Kidney epithelial cell (primary cell): ENCODE measurements around the gene ZKSCAN2. TPM values are rescaled to one million over a fixed set of nuclear protein-coding genes. Genes with fewer than 3 reads are reported as not detected.

Experiments used
- DNase-seq: peaks from one replicate; pipeline ENCODE4 v3.0.0-alpha.2; 2010; ENCODE audit warnings: low read depth
- H3K27me3 ChIP-seq: 2 replicates; pipeline ENCODE4 v1.6.0; 2011; ENCODE audit warnings: low read length; ENCODE audit not compliant: control insufficient read depth, insufficient read depth
- H3K36me3 ChIP-seq: 2 replicates; pipeline ENCODE4 v1.5.1; 2011; ENCODE audit warnings: low read length; ENCODE audit not compliant: control insufficient read depth, insufficient read depth
- H3K4me3 ChIP-seq: 2 replicates; pipeline ENCODE4 v1.5.1; 2011; ENCODE audit warnings: low read depth, mild to moderate bottlenecking, control low read depth, low read length
- total RNA-seq: library from RNA; depleted of rRNA; stranded (reverse); fragments of >200 nt; gene quantifications from 2 replicates; pipeline ENCODE4 v1.2.3, GENCODE V29; 2015
- TF ChIP-seq, protein P1 (sequence below): IDR thresholded peaks from 2 replicates; pipeline ENCODE4 v1.5.1; 2011; ENCODE audit warnings: mild to moderate bottlenecking, moderate library complexity, low read length, control low read depth, inconsistent platforms; ENCODE audit not compliant: insufficient read depth, poor library complexity, severe bottlenecking

ZKSCAN2 gene
- total RNA-seq, 1 donor from 2014 or later, result 9.0 TPM

DNA sequence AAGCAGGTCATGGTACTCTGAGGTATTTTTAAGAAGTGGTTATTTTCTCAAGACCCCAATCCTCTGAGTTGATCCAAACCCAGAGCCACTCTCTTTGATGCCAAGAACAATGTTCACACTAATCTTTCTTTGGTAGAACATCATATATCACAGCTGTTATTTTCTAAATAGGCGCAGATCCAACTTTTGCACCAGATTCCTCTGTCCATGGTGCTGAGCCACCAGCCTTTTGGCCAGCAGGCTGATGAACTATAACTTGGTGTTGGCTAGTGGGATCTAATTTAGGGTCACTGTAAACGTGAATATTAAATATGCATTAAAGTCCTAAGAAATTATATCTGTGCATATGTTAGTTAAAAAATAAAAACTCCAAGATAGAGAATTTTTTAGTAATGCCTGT lies 7.0 kb upstream of the ZKSCAN2 start:
- TF ChIP-seq, protein P1, sequence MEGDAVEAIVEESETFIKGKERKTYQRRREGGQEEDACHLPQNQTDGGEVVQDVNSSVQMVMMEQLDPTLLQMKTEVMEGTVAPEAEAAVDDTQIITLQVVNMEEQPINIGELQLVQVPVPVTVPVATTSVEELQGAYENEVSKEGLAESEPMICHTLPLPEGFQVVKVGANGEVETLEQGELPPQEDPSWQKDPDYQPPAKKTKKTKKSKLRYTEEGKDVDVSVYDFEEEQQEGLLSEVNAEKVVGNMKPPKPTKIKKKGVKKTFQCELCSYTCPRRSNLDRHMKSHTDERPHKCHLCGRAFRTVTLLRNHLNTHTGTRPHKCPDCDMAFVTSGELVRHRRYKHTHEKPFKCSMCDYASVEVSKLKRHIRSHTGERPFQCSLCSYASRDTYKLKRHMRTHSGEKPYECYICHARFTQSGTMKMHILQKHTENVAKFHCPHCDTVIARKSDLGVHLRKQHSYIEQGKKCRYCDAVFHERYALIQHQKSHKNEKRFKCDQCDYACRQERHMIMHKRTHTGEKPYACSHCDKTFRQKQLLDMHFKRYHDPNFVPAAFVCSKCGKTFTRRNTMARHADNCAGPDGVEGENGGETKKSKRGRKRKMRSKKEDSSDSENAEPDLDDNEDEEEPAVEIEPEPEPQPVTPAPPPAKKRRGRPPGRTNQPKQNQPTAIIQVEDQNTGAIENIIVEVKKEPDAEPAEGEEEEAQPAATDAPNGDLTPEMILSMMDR, result no peak
- no peak for DNase-seq
- Histone ChIP-seq H3K27me3 (no peaks in the 10 kb centered on the region), H3K4me3 (no peak overlapping the region), H3K36me3 (no peaks in the 10 kb centered on the region)

DNA sequence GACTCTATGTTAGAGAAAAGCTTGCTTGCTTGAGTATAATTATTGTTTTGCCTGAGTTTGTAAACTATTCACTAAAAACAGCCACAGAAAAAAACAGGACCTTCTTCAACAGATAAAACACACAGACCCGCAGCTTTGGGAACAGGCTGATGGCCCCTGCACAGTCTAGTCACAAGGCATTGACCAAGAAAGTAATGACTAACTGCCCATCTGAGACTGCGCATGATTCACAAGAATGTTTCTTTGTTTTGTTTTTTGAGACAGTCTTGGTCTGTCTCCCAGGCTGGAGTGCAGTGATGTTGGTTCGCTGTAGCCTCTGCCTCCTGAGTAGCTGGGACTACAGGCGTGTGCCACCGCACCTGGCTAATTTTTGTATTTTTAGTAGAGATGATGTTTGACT lies 2.8 kb upstream of the ZKSCAN2 start:
- DNase-seq, result no peak
- Histone ChIP-seq H3K36me3 (no peaks in the 10 kb centered on the region), H3K4me3 (no peak overlapping the region), H3K27me3 (no peaks in the 10 kb centered on the region)
- TF ChIP-seq, protein P1, result no peak

DNA sequence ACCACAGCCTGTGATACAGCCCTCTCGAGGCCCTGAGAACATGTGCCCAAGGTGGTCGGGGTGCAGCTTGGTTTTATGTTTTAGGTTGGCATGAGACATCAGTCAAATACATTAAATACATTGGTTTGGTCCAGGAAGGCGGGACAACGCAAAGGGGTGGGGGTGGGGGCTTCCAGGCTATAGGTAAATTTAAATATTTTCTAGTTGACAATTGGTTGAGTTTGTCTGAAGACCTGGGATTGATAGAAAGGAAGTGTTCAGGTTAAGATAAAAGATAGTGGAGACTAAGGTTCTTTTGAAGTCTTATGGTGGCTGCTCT lies 1.2 kb upstream of the ZKSCAN2 start:
- H3K27me3 ChIP-seq, result no peaks in the 10 kb centered on the region
- TF ChIP-seq, protein P1, result no peak
- no peak for DNase-seq
- H3K4me3 ChIP-seq, result peak overlapping the region; percentile 70
- H3K36me3 ChIP-seq, result peaks cover 1% of the 10 kb centered on the region

DNA sequence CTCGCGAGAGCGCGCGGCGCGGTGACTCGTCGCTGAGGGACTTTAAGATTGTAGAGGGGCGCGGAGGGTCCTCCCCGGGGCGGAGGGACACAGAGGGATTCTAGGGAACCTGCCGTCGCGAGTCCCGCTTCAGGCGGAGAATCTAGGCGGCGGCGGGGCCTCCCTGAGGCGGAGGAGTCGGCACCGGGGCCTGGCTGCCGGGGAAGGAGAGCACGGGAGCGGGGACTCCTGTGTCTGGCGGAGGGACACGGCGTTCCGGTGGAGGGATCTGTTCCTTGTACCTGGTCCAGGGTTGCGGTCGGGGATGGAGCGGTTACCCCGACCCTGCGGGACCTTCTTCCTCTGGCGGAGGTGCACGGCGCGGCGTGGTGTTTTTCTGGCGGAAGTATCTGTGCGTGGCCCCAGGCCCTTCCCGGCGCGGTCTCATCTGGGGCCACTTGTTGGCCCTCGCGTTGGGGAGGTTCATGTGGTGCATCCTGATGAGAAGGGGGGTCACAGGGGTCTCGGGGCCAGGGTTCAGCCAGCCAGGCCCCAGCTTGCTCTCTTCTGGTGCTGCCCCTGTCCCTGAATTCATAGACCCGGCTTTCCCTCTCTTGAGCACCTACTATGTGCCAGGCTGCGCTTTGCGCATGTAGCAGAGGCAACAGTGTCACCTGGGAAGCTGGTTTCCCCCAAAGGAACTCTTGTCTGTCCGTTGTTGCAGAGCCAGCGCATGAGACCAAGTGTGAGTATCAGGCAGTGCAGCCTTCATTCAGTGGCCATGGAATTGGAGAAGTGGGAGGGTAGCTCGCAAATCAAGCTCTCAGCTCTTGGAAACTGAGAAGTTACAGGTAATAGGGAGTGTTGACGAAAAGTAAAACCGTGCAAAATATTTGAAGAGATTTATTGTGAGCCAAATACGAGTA lies 563 bp upstream of the ZKSCAN2 start:
- no peaks in the 10 kb centered on the region for H3K27me3 ChIP-seq
- no peak for DNase-seq
- H3K36me3 ChIP-seq, result peaks cover 1% of the 10 kb centered on the region
- TF ChIP-seq, protein P1, result no peak
- peak overlapping the region; percentile 70 for H3K4me3 ChIP-seq

DNA sequence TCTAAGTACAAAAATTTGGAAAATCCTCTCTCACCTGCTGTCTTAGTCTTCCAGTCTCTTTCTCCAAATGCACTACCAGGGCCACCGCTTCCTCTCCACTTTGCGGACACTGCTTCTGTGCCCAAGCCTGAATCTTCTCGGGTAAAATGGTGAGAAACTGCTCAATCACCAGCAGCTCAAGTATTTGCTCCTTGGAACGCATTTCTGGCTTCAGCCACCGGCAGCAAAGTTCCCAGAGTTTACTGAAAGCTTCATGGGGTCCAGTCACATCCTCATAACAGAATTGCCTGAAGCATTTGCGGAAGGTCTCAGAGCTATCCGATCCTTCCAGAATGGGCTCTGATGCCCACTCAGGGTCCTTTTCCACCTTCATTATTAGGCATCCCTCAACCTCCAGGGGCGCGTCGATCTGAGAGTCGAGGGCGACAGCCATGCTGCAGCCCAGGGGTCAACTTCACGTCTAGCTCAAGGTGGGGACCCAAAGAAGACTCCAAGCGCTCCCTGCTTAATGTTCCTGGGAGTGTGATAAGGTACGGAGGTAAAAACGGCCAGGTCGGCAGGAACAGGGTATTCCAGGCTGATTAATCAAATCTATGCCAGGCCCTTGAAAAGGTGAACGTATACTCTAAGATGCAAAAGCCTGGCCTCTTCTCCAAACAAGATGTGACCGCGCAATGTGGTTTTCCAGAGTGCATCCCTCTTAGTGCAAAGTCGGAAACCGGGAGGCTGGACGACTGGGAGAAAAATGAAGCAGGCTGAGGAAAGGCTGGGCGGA lies 763 bp downstream of the ZKSCAN2 start:
- peaks cover 1% of the 10 kb centered on the region for H3K36me3 ChIP-seq
- TF ChIP-seq, protein P1, result no peak
- H3K4me3 ChIP-seq, result peak overlapping the region; percentile 70
- no peak for DNase-seq
- no peaks in the 10 kb centered on the region for H3K27me3 ChIP-seq
